GM23338 (cell line): ENCODE results near the gene UNC45B.

ENCODE experiments used
- CTCF ChIP-seq, 2 experiments: fragments of 200-600 bp in 1 of 2; sonication (generic) in 1 of 2; conservative IDR thresholded peaks; 2 replicates each; pipeline versions ENCODE4 v1.5.1 to v1.6.1; 2016 to 2017; ENCODE audit warnings: antibody characterized with exemption in 2 of 2, low read depth in 2 of 2, mild to moderate bottlenecking in 2 of 2, moderate library complexity in 1 of 2
- STAT1 ChIP-seq: IDR thresholded peaks from one replicate; pipeline ENCODE4 v1.6.1; 2016; ENCODE audit warnings: antibody characterized with exemption; ENCODE audit not compliant: unreplicated experiment

- TF ChIP-seq CTCF (conservative IDR thresholded peaks at IDR 0.05; ENCODE audit: low read depth in 2 of 2) (no peak), STAT1 (no peak)
Measured at GRCh38 chr17:35152421-35153140, 5.0 kb downstream of the UNC45B start.
